ENCODE data around the gene ZFP91. TPM values are rescaled to one million over a fixed set of nuclear protein-coding genes. Genes with fewer than 3 reads are reported as not detected.

ZFP91 gene
- polyA plus RNA-seq, 1 of the 3 experiments (the other 2 are of a cell fraction), result 12.2 TPM

DNA sequence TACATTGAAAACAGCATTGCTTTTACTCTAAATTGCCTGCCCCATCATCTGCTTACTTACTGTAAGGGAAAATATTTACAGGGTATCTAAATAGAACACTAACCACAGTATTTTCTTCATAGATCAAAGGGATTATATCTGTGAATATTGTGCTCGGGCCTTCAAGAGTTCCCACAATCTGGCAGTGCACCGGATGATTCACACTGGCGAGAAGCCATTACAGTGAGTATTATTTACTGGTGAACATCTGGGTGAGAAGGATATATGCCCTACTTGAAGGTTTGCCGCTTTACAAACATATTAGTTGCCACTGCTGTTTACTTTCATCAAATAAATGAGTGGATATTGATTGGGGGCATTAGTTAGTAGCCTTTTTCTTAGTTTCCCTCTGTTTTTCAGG, 37.7 kb downstream of the ZFP91 start:
- Histone ChIP-seq H3K36me3 (replicated peaks in 1 of 2; ENCODE audit: control insufficient read depth in 1 of 2, insufficient read depth in 2 of 2, low read length in 1 of 2) (peaks cover 90 to 99% of the 10 kb centered on the region in 2 experiments), H2AFZ (ENCODE audit: low read depth) (no peak overlapping the region), H3K4me1 (ENCODE audit: control insufficient read depth in 1 of 2, insufficient read depth in 2 of 2, low read depth in 1 of 2, low read length in 1 of 2) (no peaks in the 10 kb centered on the region), H3K27ac (ENCODE audit: low read depth in 2 of 2, low read length in 1 of 2) (0 out of 4 replicates have a peak overlapping the region, but pooled peaks of 1 of the 2 experiments have one; percentile 5), H3K9me3 (no peaks in the 10 kb centered on the region), H3F3A (replicated peaks; ENCODE audit: insufficient read depth) (no peaks in the 10 kb centered on the region), H3K9me2 (no peaks in the 10 kb centered on the region), H3K4me3 (ENCODE audit: low read depth in 2 of 2, low read length in 1 of 2) (no peak overlapping the region), H3K9ac (no peak overlapping the region), H3K27me3 (ENCODE audit: insufficient read depth) (no peaks in the 10 kb centered on the region), H3K4me2 (no peak overlapping the region), H3K79me2 (ENCODE audit: insufficient read depth) (peaks cover 10% of the 10 kb centered on the region; the same call in 1 of the 2 replicates), H4K20me1 (ENCODE audit: insufficient read depth) (no peaks in the 10 kb centered on the region)
- ChIA-PET CTCF (no interaction called here), POLR2A (no interaction called here)
- TF ChIP-seq FOSL2 (IDR thresholded peaks at IDR 0.05; ENCODE audit: borderline replicate concordance, low read depth), result peak; percentile 43; the same call in 1 of the 2 replicates
- 0 out of 2 replicates have a peak, but pooled peaks have one; percentile 17 for TF ChIP-seq TCF12 (IDR thresholded peaks at IDR 0.05)
- no peak for TF ChIP-seq TEAD4 (IDR thresholded peaks at IDR 0.05; ENCODE audit: borderline replicate concordance, insufficient read depth)
- peak; percentile 34; the same call in 1 of the 2 replicates for TF ChIP-seq NFIC (IDR thresholded peaks at IDR 0.05; ENCODE audit: borderline replicate concordance)
- TF ChIP-seq JUND (IDR thresholded peaks at IDR 0.05), result peak; percentile 24; the same call in 1 of the 2 replicates
- no peak for TF ChIP-seq MEF2A (IDR thresholded peaks at IDR 0.05; ENCODE audit: borderline replicate concordance, low read depth)
- DNase-seq, result no peak
- WGBS (ENCODE audit: low lambda C conversion rate), result 75% methylated on average over 4 of the region's 4 CpGs

- Histone ChIP-seq H3K9ac (no peak overlapping the region), H3K27ac (ENCODE audit: low read depth in 2 of 2, low read length in 1 of 2) (no peak overlapping the region), H3K9me2 (no peaks in the 10 kb centered on the region), H3K36me3 (replicated peaks in 1 of 2; ENCODE audit: control insufficient read depth in 1 of 2, insufficient read depth in 2 of 2, low read length in 1 of 2) (peaks cover 80 to 97% of the 10 kb centered on the region in 2 experiments), H3K79me2 (ENCODE audit: insufficient read depth) (peaks cover 11% of the 10 kb centered on the region; the same call in 1 of the 2 replicates), H3K4me1 (ENCODE audit: control insufficient read depth in 1 of 2, insufficient read depth in 2 of 2, low read depth in 1 of 2, low read length in 1 of 2) (no peaks in the 10 kb centered on the region), H3K27me3 (ENCODE audit: insufficient read depth) (no peaks in the 10 kb centered on the region), H2AFZ (ENCODE audit: low read depth) (no peak overlapping the region), H3K4me2 (no peak overlapping the region), H3F3A (replicated peaks; ENCODE audit: insufficient read depth) (no peaks in the 10 kb centered on the region), H3K4me3 (ENCODE audit: low read depth in 2 of 2, low read length in 1 of 2) (no peak overlapping the region), H4K20me1 (ENCODE audit: insufficient read depth) (no peaks in the 10 kb centered on the region), H3K9me3 (no peaks in the 10 kb centered on the region)
- ChIA-PET CTCF (no interaction called here), POLR2A (no interaction called here)
- WGBS (ENCODE audit: low lambda C conversion rate), result 99% methylated on average over 4 of the region's 4 CpGs
- DNase-seq, result no peak
- TF ChIP-seq NRF1 (IDR thresholded peaks at IDR 0.05; ENCODE audit: low read depth, low read length), result no peak
- peak; percentile 17; the same call in 1 of the 2 replicates for TF ChIP-seq RAD21 (IDR thresholded peaks at IDR 0.05; ENCODE audit: low read length)
These were observed 39.2 kb downstream of the ZFP91 start for GRCh38 chr11:58617976-58618557.

- WGBS (ENCODE audit: low lambda C conversion rate), result 96% methylated on average over 4 of the region's 4 CpGs
- CTCF ChIA-PET, result interaction anchor here (0.6 to 1.4 kb wide), 3 partner anchors 9 to 54 kb away, joined by 3 to 4 read pairs (median 3); no protein-coding TSS in a partner anchor
- POLR2A ChIA-PET, result no interaction called here
- Histone ChIP-seq H3K4me1 (ENCODE audit: control insufficient read depth in 1 of 2, insufficient read depth in 2 of 2, low read depth in 1 of 2, low read length in 1 of 2) (peaks cover 0 to under 1% of the 10 kb centered on the region in 2 experiments; a peak in 2 of 4 replicates), H3K9me2 (no peaks in the 10 kb centered on the region), H3K36me3 (replicated peaks in 1 of 2; ENCODE audit: control insufficient read depth in 1 of 2, insufficient read depth in 2 of 2, low read length in 1 of 2) (peaks cover 68 to 88% of the 10 kb centered on the region in 2 experiments), H3K27ac (ENCODE audit: low read depth in 2 of 2, low read length in 1 of 2) (no peak overlapping the region; a peak in 1 of 4 replicates), H3K27me3 (ENCODE audit: insufficient read depth) (no peaks in the 10 kb centered on the region), H3K4me2 (no peak overlapping the region), H4K20me1 (ENCODE audit: insufficient read depth) (no peaks in the 10 kb centered on the region), H3K4me3 (ENCODE audit: low read depth in 2 of 2, low read length in 1 of 2) (no peak overlapping the region), H3K79me2 (ENCODE audit: insufficient read depth) (0 out of 2 replicates have a peak, but pooled peaks cover 11% of the 10 kb centered on the region), H3K9me3 (no peaks in the 10 kb centered on the region), H2AFZ (ENCODE audit: low read depth) (no peak overlapping the region), H3K9ac (no peak overlapping the region), H3F3A (replicated peaks; ENCODE audit: insufficient read depth) (peaks cover 2% of the 10 kb centered on the region)
- DNase-seq, result no peak
- TF ChIP-seq MAX (IDR thresholded peaks at IDR 0.05; ENCODE audit: low read depth), result no peak
- TF ChIP-seq, protein P1, sequence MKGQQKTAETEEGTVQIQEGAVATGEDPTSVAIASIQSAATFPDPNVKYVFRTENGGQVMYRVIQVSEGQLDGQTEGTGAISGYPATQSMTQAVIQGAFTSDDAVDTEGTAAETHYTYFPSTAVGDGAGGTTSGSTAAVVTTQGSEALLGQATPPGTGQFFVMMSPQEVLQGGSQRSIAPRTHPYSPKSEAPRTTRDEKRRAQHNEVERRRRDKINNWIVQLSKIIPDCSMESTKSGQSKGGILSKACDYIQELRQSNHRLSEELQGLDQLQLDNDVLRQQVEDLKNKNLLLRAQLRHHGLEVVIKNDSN (IDR thresholded peaks at IDR 0.05; ENCODE audit: borderline replicate concordance, low read depth), result no peak
- no peak for TF ChIP-seq MXI1 (IDR thresholded peaks at IDR 0.05; ENCODE audit: low read depth, low read length)
- TF ChIP-seq, protein P2, sequence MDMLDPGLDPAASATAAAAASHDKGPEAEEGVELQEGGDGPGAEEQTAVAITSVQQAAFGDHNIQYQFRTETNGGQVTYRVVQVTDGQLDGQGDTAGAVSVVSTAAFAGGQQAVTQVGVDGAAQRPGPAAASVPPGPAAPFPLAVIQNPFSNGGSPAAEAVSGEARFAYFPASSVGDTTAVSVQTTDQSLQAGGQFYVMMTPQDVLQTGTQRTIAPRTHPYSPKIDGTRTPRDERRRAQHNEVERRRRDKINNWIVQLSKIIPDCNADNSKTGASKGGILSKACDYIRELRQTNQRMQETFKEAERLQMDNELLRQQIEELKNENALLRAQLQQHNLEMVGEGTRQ (IDR thresholded peaks at IDR 0.05; ENCODE audit: borderline replicate concordance, low read depth, low read length), result no peak
- no peak for TF ChIP-seq EP300 (IDR thresholded peaks at IDR 0.05; ENCODE audit: borderline replicate concordance in 1 of 2, low read depth in 1 of 2, low read length in 1 of 2)
- TF ChIP-seq PBX3 (IDR thresholded peaks at IDR 0.05), result no peak
- no peak for TF ChIP-seq TAF1 (IDR thresholded peaks at IDR 0.05; ENCODE audit: borderline replicate concordance, low read depth, low read length)
- TF ChIP-seq ELF1 (IDR thresholded peaks at IDR 0.05), result no peak
- TF ChIP-seq YY1 (IDR thresholded peaks at IDR 0.05; ENCODE audit: low read depth), result no peak
- TF ChIP-seq RFX5 (IDR thresholded peaks at IDR 0.05; ENCODE audit: low read length), result no peak
- TF ChIP-seq FOSL2 (IDR thresholded peaks at IDR 0.05; ENCODE audit: borderline replicate concordance, low read depth), result no peak
These were observed 42.9 kb downstream of the ZFP91 start for GRCh38 chr11:58621586-58622262.
